ENCODE data around the gene CDC6.

DNA sequence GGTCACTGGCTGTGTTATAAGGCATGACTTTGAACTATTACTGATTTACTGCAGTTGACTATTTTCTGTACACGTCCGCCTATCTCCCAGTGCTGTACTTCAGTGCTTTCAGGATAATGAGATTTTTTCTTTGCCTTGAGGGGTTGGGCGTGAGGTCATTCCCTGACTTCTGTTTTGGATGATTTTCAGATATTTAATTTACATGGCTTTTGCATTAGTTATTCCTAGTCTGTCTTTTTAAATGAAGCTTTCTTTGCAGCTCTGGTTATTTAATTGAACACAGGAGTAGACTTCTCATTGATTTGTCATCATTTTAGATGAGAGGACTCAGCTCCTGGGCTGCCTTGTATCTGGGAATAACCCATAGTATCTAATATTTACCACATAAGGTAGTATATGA, 44.9 kb upstream of the CDC6 start:
- TF ChIP-seq, protein P1, sequence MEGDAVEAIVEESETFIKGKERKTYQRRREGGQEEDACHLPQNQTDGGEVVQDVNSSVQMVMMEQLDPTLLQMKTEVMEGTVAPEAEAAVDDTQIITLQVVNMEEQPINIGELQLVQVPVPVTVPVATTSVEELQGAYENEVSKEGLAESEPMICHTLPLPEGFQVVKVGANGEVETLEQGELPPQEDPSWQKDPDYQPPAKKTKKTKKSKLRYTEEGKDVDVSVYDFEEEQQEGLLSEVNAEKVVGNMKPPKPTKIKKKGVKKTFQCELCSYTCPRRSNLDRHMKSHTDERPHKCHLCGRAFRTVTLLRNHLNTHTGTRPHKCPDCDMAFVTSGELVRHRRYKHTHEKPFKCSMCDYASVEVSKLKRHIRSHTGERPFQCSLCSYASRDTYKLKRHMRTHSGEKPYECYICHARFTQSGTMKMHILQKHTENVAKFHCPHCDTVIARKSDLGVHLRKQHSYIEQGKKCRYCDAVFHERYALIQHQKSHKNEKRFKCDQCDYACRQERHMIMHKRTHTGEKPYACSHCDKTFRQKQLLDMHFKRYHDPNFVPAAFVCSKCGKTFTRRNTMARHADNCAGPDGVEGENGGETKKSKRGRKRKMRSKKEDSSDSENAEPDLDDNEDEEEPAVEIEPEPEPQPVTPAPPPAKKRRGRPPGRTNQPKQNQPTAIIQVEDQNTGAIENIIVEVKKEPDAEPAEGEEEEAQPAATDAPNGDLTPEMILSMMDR (IDR thresholded peaks at IDR 0.05) = no peak
- TF ChIP-seq POLR2A (IDR thresholded peaks at IDR 0.05) = no peak
